H1 (cell line): ENCODE data around the gene SIPA1L3. TPM values are rescaled to one million over a fixed set of nuclear protein-coding genes. Genes with fewer than 3 reads are reported as not detected.

Experiments
- ASH2L ChIP-seq: fragments of 200-600, 300-600 bp; sonication (generic); IDR thresholded peaks from one replicate; pipeline ENCODE4 v1.7.1; 2017; ENCODE audit warnings: low read length
- CTCF ChIP-seq, 3 experiments: IDR thresholded peaks; 1 replicate in 2 of 3; 2 replicates in 1 of 3; pipeline versions ENCODE4 v1.5.1 to v1.6.1; 2011; ENCODE audit warnings: low read length in 3 of 3, mild to moderate bottlenecking in 3 of 3, inconsistent platforms in 2 of 3, low read depth in 1 of 3, moderate library complexity in 1 of 3; ENCODE audit not compliant: insufficient read depth in 1 of 3; ENCODE audit errors: control extremely low read depth in 1 of 3
- RBBP5 ChIP-seq: IDR thresholded peaks from 2 replicates; pipeline ENCODE4 v1.7.1; 2012; ENCODE audit warnings: low read depth, mild to moderate bottlenecking, inconsistent platforms, low read length, moderate library complexity, borderline replicate concordance
- TCF12 ChIP-seq: IDR thresholded peaks from 2 replicates; pipeline ENCODE4 v1.6.1; 2011; ENCODE audit warnings: low read depth, mild to moderate bottlenecking, low read length
- polyA plus RNA-seq, 7 experiments: library from polyadenylated mRNA; depleted of rRNA in 3 of 7; stranded (reverse) in 5 of 7; unstranded in 2 of 7; fragments of >200 nt in 5 of 7; fragments of 200-250 nt in 2 of 7; gene quantifications; 1 replicate in 5 of 7; 2 replicates in 1 of 7; 4 replicates in 1 of 7; pipeline versions ENCODE4 v1.2.1 to v1.2.3, GENCODE V29; 2011 to 2013; ENCODE audit warnings: missing spikeins in 2 of 7, mixed read lengths in 2 of 7
- total RNA-seq: library from RNA; stranded (reverse); fragmentation: NEBNext Ultra II Directional; extraction: Animal tissue kit (Norgen Biotek cat#: 25700); gene quantifications from 2 replicates; pipeline ENCODE4 v1.2.1, GENCODE V29; 2021

SIPA1L3 gene
- total and polyA plus RNA-seq, 2 of the 8 experiments (the other 6 are each of a cell fraction or from before 2014, with no cell fraction given): 15.0 to 54.9 TPM

- TF ChIP-seq RBBP5 (no peak), ASH2L (no peak), CTCF (IDR thresholded peaks at IDR 0.05; ENCODE audit: control extremely low read depth in 1 of 3, insufficient read depth in 1 of 3, low read depth in 1 of 3, low read length in 3 of 3) (no peak), TCF12 (no peak)
Measured at GRCh38 chr19:38175422-38175821, 268.4 kb downstream of the SIPA1L3 start (continued).
